ENCODE results near the gene LRRC8D. TPM values are rescaled to one million over a fixed set of nuclear protein-coding genes. Genes with fewer than 3 reads are reported as not detected.
"Not testable (repeated sequence)": the region's sequence is repeated elsewhere in the genome, so short reads cannot be mapped to it uniquely, and the experiment has no call there.

The LRRC8D gene
- polyA plus RNA-seq, 1 donor from 2014 or later, result 31.7 TPM

DNA sequence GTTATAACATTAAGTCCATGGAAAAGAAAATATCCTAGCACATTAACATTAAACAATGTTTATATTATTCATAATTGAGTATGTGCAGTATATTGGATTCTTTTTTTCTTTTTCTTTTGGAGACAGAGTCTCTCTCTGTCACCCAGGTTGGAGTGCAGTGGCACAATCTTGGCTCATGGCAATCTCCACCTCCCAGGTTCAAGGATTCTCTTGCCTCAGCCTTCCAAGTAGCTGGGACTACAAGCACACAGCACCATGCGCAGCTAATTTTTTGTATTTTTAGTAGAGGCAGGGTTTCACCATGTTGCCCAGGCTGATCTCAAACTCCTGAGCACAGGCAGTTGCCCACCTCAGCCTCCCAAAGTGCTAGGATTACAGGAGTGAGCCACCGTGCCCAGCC lies 162.0 kb downstream of the LRRC8D start:
- not testable (repeated sequence) for H3K4me1 Mint-ChIP-seq, H3K9me3 Mint-ChIP-seq, H3K4me3 Mint-ChIP-seq, H3K27me3 Mint-ChIP-seq, H3K36me3 Mint-ChIP-seq, H3K27ac Mint-ChIP-seq

- not testable (repeated sequence) for H3K4me3 Mint-ChIP-seq, H3K36me3 Mint-ChIP-seq, H3K4me1 Mint-ChIP-seq, H3K27ac Mint-ChIP-seq, H3K9me3 Mint-ChIP-seq, H3K27me3 Mint-ChIP-seq
Measured at GRCh38 chr1:89984564-89985116, 163.8 kb downstream of the LRRC8D start.

GRCh38 chr1:89986020-89986419 lies 165.2 kb downstream of the LRRC8D start:
- Mint-ChIP-seq H3K36me3 (peaks cover 3% of the 10 kb centered on the region), H3K4me3 (no peak overlapping the region), H3K27ac (no peak overlapping the region), H3K4me1 (no peaks in the 10 kb centered on the region), H3K9me3 (no peaks in the 10 kb centered on the region), H3K27me3 (peaks cover 2% of the 10 kb centered on the region)

Other genes starting within 250 kb of the LRRC8D start
- 2.9 TPM for gene LRRC8C, start 187.9 kb upstream of the LRRC8D start, polyA plus RNA-seq
- 10.5 TPM for gene ZNF326, start 174.1 kb downstream of the LRRC8D start, polyA plus RNA-seq

Data from IgD-negative memory B cell (primary cell).